NCI-H748 treated with DMSO at 0.1 percent for 48 hours (cell line): ENCODE results near the gene S100P.
"Not testable (repeated sequence)": the region's sequence is repeated elsewhere in the genome, so short reads cannot be mapped to it uniquely, and the experiment has no call there.

ENCODE experiments used
- DNase-seq: peaks from one replicate; lab custom pipeline; 2025; lab: John Stamatoyannopoulos, UW

S100P gene

GRCh38 chr4:6724421-6725111 lies 30.9 kb downstream of the S100P start:
- no peak for DNase-seq

- DNase-seq: not testable (repeated sequence)
These were observed 31.8 kb downstream of the S100P start for GRCh38 chr4:6725427-6725961.

- DNase-seq: no peak
These were observed 33.6 kb downstream of the S100P start for GRCh38 chr4:6727081-6727942.

GRCh38 chr4:6727943-6728250 lies 34.2 kb downstream of the S100P start:
- DNase-seq: no peak

- DNase-seq: no peak
These were observed 34.8 kb downstream of the S100P start for GRCh38 chr4:6728320-6729029.

- no peak for DNase-seq
These were observed 37.1 kb downstream of the S100P start for GRCh38 chr4:6730603-6731317.

- DNase-seq: no peak
These were observed 37.6 kb downstream of the S100P start for GRCh38 chr4:6731318-6731675.

- DNase-seq: no peak
These were observed 38.1 kb downstream of the S100P start for GRCh38 chr4:6731780-6732179.

GRCh38 chr4:6732441-6733357 lies 39.0 kb downstream of the S100P start:
- no peak for DNase-seq

GRCh38 chr4:6733358-6734164 lies 39.9 kb downstream of the S100P start:
- DNase-seq: no peak

- DNase-seq: no peak
These were observed 40.6 kb downstream of the S100P start for GRCh38 chr4:6734165-6734786.

GRCh38 chr4:6739920-6740319 lies 46.2 kb downstream of the S100P start:
- no peak for DNase-seq

GRCh38 chr4:6740347-6740746 lies 46.7 kb downstream of the S100P start:
- no peak for DNase-seq

- DNase-seq: no peak
These were observed 48.8 kb downstream of the S100P start for GRCh38 chr4:6742507-6742906.

GRCh38 chr4:6742989-6743388 lies 49.3 kb downstream of the S100P start:
- DNase-seq: no peak
